Esophagus squamous epithelium (tissue), 4 donors: Measurements from ENCODE around the gene HBA2.

Experiments
- POLR2A ChIP-seq, 4 donors: fragments of 450-650 bp; IDR thresholded peaks; one replicate each; pipeline ENCODE4 v1.6.1; 2017; ENCODE audit warnings: antibody characterized with exemption in 4 of 4, mild to moderate bottlenecking in 4 of 4, moderate library complexity in 3 of 4
- TF ChIP-seq, protein P1 (sequence below), 6 experiments: fragments of 450-650 bp in 4 of 6; fragments of 200-600 bp in 2 of 6; sonication (generic) in 2 of 6; IDR thresholded peaks; one replicate each; pipeline ENCODE4 v1.5.1; 2016 to 2019; ENCODE audit warnings: antibody characterized with exemption in 6 of 6, mild to moderate bottlenecking in 4 of 6, moderate library complexity in 4 of 6

DNA sequence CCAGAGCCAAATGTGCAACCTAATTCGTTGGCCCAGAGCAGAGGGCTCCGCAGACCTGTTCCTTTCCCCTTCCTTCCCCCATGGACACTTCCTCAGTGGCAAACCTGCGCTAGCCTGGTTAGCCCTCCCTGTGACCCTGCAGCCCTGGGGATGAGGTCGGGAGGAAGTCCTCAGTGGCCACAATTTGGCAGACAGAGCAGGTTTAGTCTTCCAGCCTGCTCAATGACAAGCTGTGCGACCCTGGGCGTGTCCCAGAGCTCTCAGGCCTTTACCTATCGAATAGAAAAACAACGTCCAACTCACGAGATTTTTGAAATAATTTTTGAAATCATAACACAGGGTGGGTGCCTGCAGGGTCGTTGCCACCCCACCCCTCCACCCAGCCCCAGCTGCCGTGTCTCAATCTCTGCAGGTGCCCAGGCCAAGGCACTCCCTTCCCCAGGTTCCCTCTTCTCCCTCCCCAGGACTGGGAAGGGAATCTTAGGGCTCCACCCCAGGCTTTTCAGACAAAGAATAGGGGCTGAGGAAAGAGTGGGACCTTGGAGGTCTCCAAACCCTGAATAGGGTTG is 5.5 kb upstream of the HBA2 start:
- TF ChIP-seq, protein P1, sequence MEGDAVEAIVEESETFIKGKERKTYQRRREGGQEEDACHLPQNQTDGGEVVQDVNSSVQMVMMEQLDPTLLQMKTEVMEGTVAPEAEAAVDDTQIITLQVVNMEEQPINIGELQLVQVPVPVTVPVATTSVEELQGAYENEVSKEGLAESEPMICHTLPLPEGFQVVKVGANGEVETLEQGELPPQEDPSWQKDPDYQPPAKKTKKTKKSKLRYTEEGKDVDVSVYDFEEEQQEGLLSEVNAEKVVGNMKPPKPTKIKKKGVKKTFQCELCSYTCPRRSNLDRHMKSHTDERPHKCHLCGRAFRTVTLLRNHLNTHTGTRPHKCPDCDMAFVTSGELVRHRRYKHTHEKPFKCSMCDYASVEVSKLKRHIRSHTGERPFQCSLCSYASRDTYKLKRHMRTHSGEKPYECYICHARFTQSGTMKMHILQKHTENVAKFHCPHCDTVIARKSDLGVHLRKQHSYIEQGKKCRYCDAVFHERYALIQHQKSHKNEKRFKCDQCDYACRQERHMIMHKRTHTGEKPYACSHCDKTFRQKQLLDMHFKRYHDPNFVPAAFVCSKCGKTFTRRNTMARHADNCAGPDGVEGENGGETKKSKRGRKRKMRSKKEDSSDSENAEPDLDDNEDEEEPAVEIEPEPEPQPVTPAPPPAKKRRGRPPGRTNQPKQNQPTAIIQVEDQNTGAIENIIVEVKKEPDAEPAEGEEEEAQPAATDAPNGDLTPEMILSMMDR (IDR thresholded peaks at IDR 0.05) = no peak
- TF ChIP-seq POLR2A (IDR thresholded peaks at IDR 0.05) = no peak
